CD4-positive, CD25-positive, alpha-beta regulatory T cell (primary cell): ENCODE data around the gene MICAL2. TPM values are rescaled to one million over a fixed set of nuclear protein-coding genes. Genes with fewer than 3 reads are reported as not detected.

Source experiments
- ATAC-seq, 2 donors: fragments of 150-1000 bp; cut with Tn5 transposase; one replicate each; pipeline ENCODE4 v1.10.0; 2021; ENCODE audit warnings: low read depth in 2 of 2, moderate number of reproducible peaks in 2 of 2, moderate library complexity in 1 of 2
- DNase-seq, 3 donors: peaks; one replicate each; pipeline versions ENCODE4 v3.0.0 to v3.0.0-alpha.2; 2012 to 2022; ENCODE audit warnings: mixed read lengths in 1 of 3
- H3K27ac ChIP-seq: one replicate; pipeline ENCODE4 v1.7.0; 2013; ENCODE audit warnings: mild to moderate bottlenecking, low read length; ENCODE audit not compliant: insufficient read depth, poor library complexity, severe bottlenecking
- H3K27me3 ChIP-seq: one replicate; pipeline ENCODE4 v1.7.0; 2013; ENCODE audit warnings: low read length; ENCODE audit not compliant: control insufficient read depth, insufficient read depth
- H3K36me3 ChIP-seq: one replicate; pipeline ENCODE4 v1.7.0; 2013; ENCODE audit warnings: mild to moderate bottlenecking, low read length, moderate library complexity; ENCODE audit not compliant: control insufficient read depth, insufficient read depth
- H3K4me1 ChIP-seq: 2 replicates; pipeline ENCODE4 v1.7.0; 2013; ENCODE audit warnings: mild to moderate bottlenecking, low read length; ENCODE audit not compliant: insufficient read depth, control insufficient read depth, poor library complexity, severe bottlenecking
- H3K4me3 ChIP-seq: one replicate; pipeline ENCODE4 v1.7.0; 2013; ENCODE audit warnings: low read depth, mild to moderate bottlenecking, low read length, moderate library complexity
- H3K9me3 ChIP-seq, 2 experiments: 1 replicate in 1 of 2; 2 replicates in 1 of 2; pipeline ENCODE4 v1.7.0; 2013; ENCODE audit warnings: low read length in 2 of 2, mild to moderate bottlenecking in 1 of 2, moderate library complexity in 1 of 2; ENCODE audit not compliant: control insufficient read depth in 2 of 2
- H3K27ac Mint-ChIP-seq, 3 donors: one replicate each; pipeline ENCODE4 v1.8.0; 2020 to 2022; ENCODE audit warnings: mild to moderate bottlenecking in 3 of 3, mixed read lengths in 3 of 3, moderate library complexity in 2 of 3
- H3K27me3 Mint-ChIP-seq: one replicate; pipeline ENCODE4 v1.8.0; 2022; ENCODE audit warnings: mild to moderate bottlenecking, mixed read lengths
- H3K36me3 Mint-ChIP-seq: one replicate; pipeline ENCODE4 v1.8.0; 2020; ENCODE audit warnings: mixed read lengths
- H3K4me1 Mint-ChIP-seq, 4 donors: one replicate each; pipeline ENCODE4 v1.8.0; 2020 to 2022; ENCODE audit warnings: mixed read lengths in 4 of 4, mild to moderate bottlenecking in 1 of 4
- H3K4me3 Mint-ChIP-seq, 4 donors: one replicate each; pipeline ENCODE4 v1.8.0; 2020 to 2022; ENCODE audit warnings: mild to moderate bottlenecking in 4 of 4, mixed read lengths in 4 of 4, moderate library complexity in 3 of 4
- H3K9me3 Mint-ChIP-seq, 7 donors: one replicate each; pipeline ENCODE4 v1.8.0; 2020 to 2022; ENCODE audit warnings: mixed read lengths in 7 of 7, mild to moderate bottlenecking in 3 of 7, moderate library complexity in 2 of 7
- polyA plus RNA-seq, 4 donors: library from polyadenylated mRNA; unstranded; fragments of 300-500 nt; fragmentation: Illumina TruSeq; gene quantifications; one replicate each; pipeline ENCODE4 v1.2.3, GENCODE V29; 2021
- total RNA-seq: library from RNA; stranded (reverse); gene quantifications from one replicate; pipeline ENCODE4 v1.2.3, GENCODE V29; 2022

MICAL2 gene
- total and polyA plus RNA-seq, 5 donors from 2014 or later: 15.9 to 67.5 (median 24.4) TPM

GRCh38 chr11:12212821-12213185 is 102.4 kb downstream of the MICAL2 start:
- H3K36me3 ChIP-seq: peaks cover 90% of the 10 kb centered on the region
- no peaks in the 10 kb centered on the region for H3K27me3 Mint-ChIP-seq
- H3K27ac ChIP-seq: no peak overlapping the region
- DNase-seq (no peak), ATAC-seq (no peak)
- H3K9me3 Mint-ChIP-seq: no peaks in the 10 kb centered on the region
- no peaks in the 10 kb centered on the region for H3K4me1 ChIP-seq
- H3K4me3 ChIP-seq: no peak overlapping the region
- no peaks in the 10 kb centered on the region for H3K27me3 ChIP-seq
- H3K36me3 Mint-ChIP-seq: peaks cover 51% of the 10 kb centered on the region
- H3K4me3 Mint-ChIP-seq: no peak overlapping the region
- H3K4me1 Mint-ChIP-seq: peaks cover 0 to 10% (median 6%) of the 10 kb centered on the region in 4 donors
- H3K27ac Mint-ChIP-seq: peak overlapping the region in 1 of 3 donors; percentile 29
- no peaks in the 10 kb centered on the region for H3K9me3 ChIP-seq

GRCh38 chr11:12213883-12214282 is 103.5 kb downstream of the MICAL2 start:
- Histone ChIP-seq H3K4me1 (no peaks in the 10 kb centered on the region), H3K36me3 (peaks cover 83% of the 10 kb centered on the region), H3K27ac (no peak overlapping the region), H3K9me3 (no peaks in the 10 kb centered on the region), H3K4me3 (no peak overlapping the region), H3K27me3 (no peaks in the 10 kb centered on the region)
- Mint-ChIP-seq H3K4me1 (peaks cover 0 to 11% (median under 1%) of the 10 kb centered on the region in 4 donors), H3K27me3 (no peaks in the 10 kb centered on the region), H3K36me3 (peaks cover 50% of the 10 kb centered on the region), H3K9me3 (no peaks in the 10 kb centered on the region), H3K27ac (peak overlapping the region in 1 of 3 donors; percentile 31), H3K4me3 (no peak overlapping the region)
- ATAC-seq (no peak), DNase-seq (no peak)

DNA sequence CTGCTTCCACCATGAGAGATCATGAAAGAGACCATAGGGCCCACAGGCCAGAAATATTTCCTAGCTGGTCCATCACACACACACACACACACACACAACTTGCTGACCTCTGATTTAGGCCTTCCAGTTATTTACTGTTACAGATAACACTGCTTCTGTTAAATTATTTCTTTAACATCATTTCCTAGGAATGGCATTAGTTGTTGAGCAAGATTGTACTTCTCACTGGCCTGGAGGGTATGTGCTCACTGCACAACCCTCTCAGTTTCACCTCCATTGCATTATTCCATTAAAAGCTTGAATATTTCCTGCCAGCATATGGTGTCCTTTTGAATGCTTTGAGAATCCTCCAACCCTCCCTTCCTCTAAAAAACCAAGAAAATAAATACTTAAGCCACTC is 104.4 kb downstream of the MICAL2 start:
- no peaks in the 10 kb centered on the region for H3K27me3 Mint-ChIP-seq
- H3K4me1 Mint-ChIP-seq: peaks cover 0 to 11% (median 0%) of the 10 kb centered on the region in 4 donors
- H3K9me3 Mint-ChIP-seq: no peaks in the 10 kb centered on the region
- peaks cover 78% of the 10 kb centered on the region for H3K36me3 ChIP-seq
- no peaks in the 10 kb centered on the region for H3K4me1 ChIP-seq
- no peaks in the 10 kb centered on the region for H3K27me3 ChIP-seq
- H3K36me3 Mint-ChIP-seq: peaks cover 41% of the 10 kb centered on the region
- no peaks in the 10 kb centered on the region for H3K9me3 ChIP-seq
- H3K4me3 Mint-ChIP-seq: no peak overlapping the region
- DNase-seq (no peak), ATAC-seq (no peak)
- H3K27ac Mint-ChIP-seq: peak overlapping the region in 1 of 3 donors; percentile 39
- H3K4me3 ChIP-seq: no peak overlapping the region
- H3K27ac ChIP-seq: no peak overlapping the region

DNA sequence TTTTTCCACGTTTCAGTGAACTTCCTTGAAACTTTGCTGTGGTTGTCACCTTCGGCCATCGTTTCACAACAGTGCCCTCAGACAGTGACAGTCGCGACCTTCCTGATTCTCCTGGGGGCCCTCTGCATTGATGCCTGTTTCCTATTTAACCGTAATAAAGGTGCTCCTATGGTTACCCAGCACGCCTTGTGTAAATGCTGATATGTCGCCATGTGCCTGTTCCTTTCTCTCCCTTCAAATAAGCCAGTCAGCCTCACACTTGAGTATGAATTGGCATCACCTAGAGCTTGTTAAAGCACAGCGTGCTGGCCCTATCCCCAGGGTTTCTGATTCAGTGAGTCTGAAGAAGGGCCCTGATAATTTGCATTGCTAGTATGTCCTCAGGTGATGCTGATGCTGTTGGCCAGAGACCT is 104.8 kb downstream of the MICAL2 start:
- Histone ChIP-seq H3K9me3 (no peaks in the 10 kb centered on the region), H3K27ac (no peak overlapping the region), H3K27me3 (no peaks in the 10 kb centered on the region), H3K4me1 (no peaks in the 10 kb centered on the region), H3K36me3 (peaks cover 79% of the 10 kb centered on the region), H3K4me3 (no peak overlapping the region)
- ATAC-seq (no peak), DNase-seq (no peak)
- Mint-ChIP-seq H3K4me3 (no peak overlapping the region), H3K36me3 (peaks cover 41% of the 10 kb centered on the region), H3K9me3 (no peaks in the 10 kb centered on the region), H3K4me1 (peaks cover 0 to 11% (median 0%) of the 10 kb centered on the region in 4 donors), H3K27ac (peak overlapping the region in 1 of 3 donors; percentile 39), H3K27me3 (no peaks in the 10 kb centered on the region)

DNA sequence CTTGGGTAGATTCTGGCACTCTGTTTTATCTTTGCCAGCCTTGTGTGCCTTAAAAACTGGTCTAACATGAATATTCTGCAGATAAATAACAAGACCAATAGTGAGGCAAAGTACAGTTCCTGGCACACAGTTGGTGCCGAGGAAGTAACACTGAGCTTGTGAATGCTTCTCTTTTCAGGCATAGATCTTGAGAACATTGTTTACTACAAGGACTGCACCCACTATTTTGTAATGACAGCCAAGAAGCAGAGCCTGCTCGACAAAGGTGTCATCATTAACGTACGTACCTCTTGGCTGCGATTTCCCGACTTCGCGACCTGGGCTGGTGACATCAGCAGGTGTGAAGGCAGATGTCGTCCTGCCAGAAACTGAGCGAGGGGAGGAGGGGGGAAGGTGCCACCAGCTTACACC is 105.7 kb downstream of the MICAL2 start:
- H3K36me3 ChIP-seq: peaks cover 74% of the 10 kb centered on the region
- no peak overlapping the region for H3K27ac ChIP-seq
- ATAC-seq: no peak
- H3K27me3 Mint-ChIP-seq: no peaks in the 10 kb centered on the region
- H3K4me3 ChIP-seq: no peak overlapping the region
- no peak overlapping the region for H3K4me3 Mint-ChIP-seq
- no peaks in the 10 kb centered on the region for H3K9me3 ChIP-seq
- peak overlapping the region in 1 of 3 donors; percentile 31 for H3K27ac Mint-ChIP-seq
- H3K36me3 Mint-ChIP-seq: peaks cover 38% of the 10 kb centered on the region
- H3K9me3 Mint-ChIP-seq: no peaks in the 10 kb centered on the region
- no peaks in the 10 kb centered on the region for H3K4me1 ChIP-seq
- DNase-seq: no peak
- peaks cover 0 to 11% (median 1%) of the 10 kb centered on the region in 4 donors for H3K4me1 Mint-ChIP-seq
- H3K27me3 ChIP-seq: no peaks in the 10 kb centered on the region

- ATAC-seq (no peak), DNase-seq (no peak)
- no peak overlapping the region for H3K4me3 Mint-ChIP-seq
- no peaks in the 10 kb centered on the region for H3K9me3 Mint-ChIP-seq
- Histone ChIP-seq H3K9me3 (no peaks in the 10 kb centered on the region), H3K27me3 (no peaks in the 10 kb centered on the region), H3K27ac (no peak overlapping the region), H3K4me3 (no peak overlapping the region), H3K4me1 (peaks cover 6% of the 10 kb centered on the region), H3K36me3 (peaks cover 76% of the 10 kb centered on the region)
- H3K36me3 Mint-ChIP-seq: peaks cover 38% of the 10 kb centered on the region
- H3K27ac Mint-ChIP-seq: peak overlapping the region in 2 of 3 donors; percentile 31 to 36
- no peaks in the 10 kb centered on the region for H3K27me3 Mint-ChIP-seq
- peaks cover 0 to 11% (median 7%) of the 10 kb centered on the region in 4 donors for H3K4me1 Mint-ChIP-seq
Measured at GRCh38 chr11:12216671-12217374, 106.4 kb downstream of the MICAL2 start.

DNA sequence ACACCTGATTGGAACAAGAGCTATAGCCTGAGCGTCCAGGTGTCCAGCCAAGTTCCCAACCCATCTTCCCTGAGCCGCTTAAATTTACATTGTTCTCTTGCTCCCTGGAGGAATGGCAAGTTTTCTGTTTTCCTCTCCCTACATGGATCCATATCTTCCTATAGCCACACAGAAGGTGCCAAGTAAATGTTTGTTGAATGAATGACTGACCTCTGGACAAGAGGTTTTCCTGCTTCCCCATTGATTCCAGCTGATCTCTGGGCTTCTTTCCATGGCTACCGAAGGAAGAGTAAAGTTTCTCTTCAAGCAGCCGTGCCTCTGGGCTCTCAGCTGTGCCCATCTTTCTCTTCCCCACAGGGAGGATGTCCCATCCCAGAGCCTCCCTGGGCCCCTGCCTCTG is 107.5 kb downstream of the MICAL2 start:
- Histone ChIP-seq H3K4me1 (peaks cover 17% of the 10 kb centered on the region), H3K4me3 (no peak overlapping the region), H3K9me3 (no peaks in the 10 kb centered on the region), H3K36me3 (peaks cover 67% of the 10 kb centered on the region), H3K27ac (no peak overlapping the region), H3K27me3 (no peaks in the 10 kb centered on the region)
- no peak overlapping the region for H3K4me3 Mint-ChIP-seq
- H3K4me1 Mint-ChIP-seq: peaks cover 0 to 15% (median 11%) of the 10 kb centered on the region in 4 donors
- no peak for ATAC-seq
- H3K27me3 Mint-ChIP-seq: no peaks in the 10 kb centered on the region
- peak overlapping the region in 2 of 3 donors; percentile 65 to 67 for H3K27ac Mint-ChIP-seq
- H3K36me3 Mint-ChIP-seq: peaks cover 38% of the 10 kb centered on the region
- H3K9me3 Mint-ChIP-seq: no peaks in the 10 kb centered on the region
- DNase-seq: no peak

DNA sequence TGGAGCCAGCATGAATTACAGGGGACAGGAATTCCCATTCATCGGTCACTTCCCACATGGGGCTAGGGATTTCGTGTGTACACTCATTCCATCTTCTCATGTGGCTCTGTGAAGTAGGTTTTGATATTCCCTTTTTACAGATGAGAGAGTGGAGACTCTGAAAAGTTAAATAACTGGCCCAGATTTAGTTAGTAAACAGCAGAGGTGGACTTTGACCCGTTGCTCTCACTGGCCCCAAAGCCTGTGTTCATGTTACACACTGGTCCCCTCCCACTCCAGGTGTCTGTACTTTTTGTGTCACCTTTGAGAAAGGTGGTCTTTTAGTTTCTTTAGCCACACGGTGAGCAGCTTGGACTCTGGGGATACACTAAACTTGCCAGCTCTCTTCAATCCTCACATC is 108.5 kb downstream of the MICAL2 start:
- H3K27ac ChIP-seq: no peak overlapping the region
- no peak overlapping the region for H3K4me3 Mint-ChIP-seq
- H3K27ac Mint-ChIP-seq: peak overlapping the region in 1 of 3 donors; percentile 83
- ATAC-seq (no peak), DNase-seq (no peak)
- H3K27me3 Mint-ChIP-seq: no peaks in the 10 kb centered on the region
- no peaks in the 10 kb centered on the region for H3K9me3 ChIP-seq
- H3K4me3 ChIP-seq: no peak overlapping the region
- peaks cover 0 to 25% (median 21%) of the 10 kb centered on the region in 4 donors for H3K4me1 Mint-ChIP-seq
- H3K36me3 ChIP-seq: peaks cover 56% of the 10 kb centered on the region
- H3K4me1 ChIP-seq: peaks cover 27% of the 10 kb centered on the region
- H3K36me3 Mint-ChIP-seq: peaks cover 33% of the 10 kb centered on the region
- H3K9me3 Mint-ChIP-seq: no peaks in the 10 kb centered on the region
- H3K27me3 ChIP-seq: no peaks in the 10 kb centered on the region
